ENCODE data around the gene C1QTNF2. TPM values are rescaled to one million over a fixed set of nuclear protein-coding genes. Genes with fewer than 3 reads are reported as not detected.

The C1QTNF2 gene
- total and polyA plus RNA-seq, 2 of the 13 experiments (the other 11 are each of a cell fraction or from before 2014, with no cell fraction given) = not detected

DNA sequence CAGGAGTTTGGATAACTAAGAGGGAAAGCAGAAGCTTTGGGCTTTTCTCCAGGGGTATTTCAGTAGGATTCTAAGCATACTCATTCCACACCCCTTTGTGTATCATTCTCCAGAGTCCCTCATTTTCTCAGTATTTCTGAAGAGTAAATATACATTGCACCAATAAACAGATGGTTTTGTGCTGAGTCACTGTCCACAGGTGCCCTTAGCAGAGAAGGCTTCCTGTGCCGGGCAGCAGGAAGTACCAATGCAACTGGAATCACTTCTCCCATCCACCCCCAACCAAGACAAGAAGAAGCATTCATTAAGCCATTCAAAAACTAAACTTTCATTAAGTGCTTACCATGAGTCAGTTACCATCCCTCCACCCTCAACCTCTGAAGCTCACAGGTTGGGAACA is 54.5 kb downstream of the C1QTNF2 start (continued):
- no peak for TF ChIP-seq SP4 (CRISPR knock-in tag; IDR thresholded peaks at IDR 0.05)
- peak; percentile 93 for TF ChIP-seq NFE2 (CRISPR knock-in tag; IDR thresholded peaks at IDR 0.05)
- no peak for TF ChIP-seq ZNF20 (CRISPR knock-in tag; IDR thresholded peaks at IDR 0.05)
- no peak for TF ChIP-seq NFRKB (IDR thresholded peaks at IDR 0.05)
- no peak for TF ChIP-seq FOXP1 (IDR thresholded peaks at IDR 0.05)
- TF ChIP-seq FOXP1 (CRISPR knock-in tag; IDR thresholded peaks at IDR 0.05) = peak; percentile 55
- TF ChIP-seq, protein P1, sequence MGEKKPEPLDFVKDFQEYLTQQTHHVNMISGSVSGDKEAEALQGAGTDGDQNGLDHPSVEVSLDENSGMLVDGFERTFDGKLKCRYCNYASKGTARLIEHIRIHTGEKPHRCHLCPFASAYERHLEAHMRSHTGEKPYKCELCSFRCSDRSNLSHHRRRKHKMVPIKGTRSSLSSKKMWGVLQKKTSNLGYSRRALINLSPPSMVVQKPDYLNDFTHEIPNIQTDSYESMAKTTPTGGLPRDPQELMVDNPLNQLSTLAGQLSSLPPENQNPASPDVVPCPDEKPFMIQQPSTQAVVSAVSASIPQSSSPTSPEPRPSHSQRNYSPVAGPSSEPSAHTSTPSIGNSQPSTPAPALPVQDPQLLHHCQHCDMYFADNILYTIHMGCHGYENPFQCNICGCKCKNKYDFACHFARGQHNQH (CRISPR knock-in tag; IDR thresholded peaks at IDR 0.05) = no peak
- TF ChIP-seq POLR2AphosphoS5 (IDR thresholded peaks at IDR 0.05; ENCODE audit: low read depth, low read length) = no peak
- TF ChIP-seq ZNF605 (CRISPR knock-in tag; IDR thresholded peaks at IDR 0.05) = no peak
- TF ChIP-seq ZNF331 (CRISPR knock-in tag; IDR thresholded peaks at IDR 0.05) = no peak; the same call in 1 of the 2 replicates
- no peak for TF ChIP-seq ZNF773 (CRISPR knock-in tag; IDR thresholded peaks at IDR 0.05; ENCODE audit: borderline replicate concordance)
- TF ChIP-seq THAP11 (CRISPR knock-in tag; IDR thresholded peaks at IDR 0.05) = peak; percentile 58
- no peak for TF ChIP-seq PAWR (CRISPR knock-in tag; IDR thresholded peaks at IDR 0.05; ENCODE audit: borderline replicate concordance)
- TF ChIP-seq, protein P2, sequence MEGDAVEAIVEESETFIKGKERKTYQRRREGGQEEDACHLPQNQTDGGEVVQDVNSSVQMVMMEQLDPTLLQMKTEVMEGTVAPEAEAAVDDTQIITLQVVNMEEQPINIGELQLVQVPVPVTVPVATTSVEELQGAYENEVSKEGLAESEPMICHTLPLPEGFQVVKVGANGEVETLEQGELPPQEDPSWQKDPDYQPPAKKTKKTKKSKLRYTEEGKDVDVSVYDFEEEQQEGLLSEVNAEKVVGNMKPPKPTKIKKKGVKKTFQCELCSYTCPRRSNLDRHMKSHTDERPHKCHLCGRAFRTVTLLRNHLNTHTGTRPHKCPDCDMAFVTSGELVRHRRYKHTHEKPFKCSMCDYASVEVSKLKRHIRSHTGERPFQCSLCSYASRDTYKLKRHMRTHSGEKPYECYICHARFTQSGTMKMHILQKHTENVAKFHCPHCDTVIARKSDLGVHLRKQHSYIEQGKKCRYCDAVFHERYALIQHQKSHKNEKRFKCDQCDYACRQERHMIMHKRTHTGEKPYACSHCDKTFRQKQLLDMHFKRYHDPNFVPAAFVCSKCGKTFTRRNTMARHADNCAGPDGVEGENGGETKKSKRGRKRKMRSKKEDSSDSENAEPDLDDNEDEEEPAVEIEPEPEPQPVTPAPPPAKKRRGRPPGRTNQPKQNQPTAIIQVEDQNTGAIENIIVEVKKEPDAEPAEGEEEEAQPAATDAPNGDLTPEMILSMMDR (CRISPR knock-in tag; IDR thresholded peaks at IDR 0.05) = no peak
- no peak for TF ChIP-seq ZBTB8A (CRISPR knock-in tag; IDR thresholded peaks at IDR 0.05; ENCODE audit: borderline replicate concordance, low read depth)
- no peak for TF ChIP-seq NFYC (CRISPR knock-in tag; IDR thresholded peaks at IDR 0.05)
- TF ChIP-seq ARNTL (CRISPR knock-in tag; IDR thresholded peaks at IDR 0.05) = no peak
- TF ChIP-seq HMG20A (CRISPR knock-in tag; IDR thresholded peaks at IDR 0.05; ENCODE audit: borderline replicate concordance) = peak; percentile 71
- peak; percentile 85 for TF ChIP-seq GATAD2A (CRISPR knock-in tag; IDR thresholded peaks at IDR 0.05)
- TF ChIP-seq U2AF2 (IDR thresholded peaks at IDR 0.05; ENCODE audit: low read depth, low read length) = no peak
- TF ChIP-seq, protein P3, sequence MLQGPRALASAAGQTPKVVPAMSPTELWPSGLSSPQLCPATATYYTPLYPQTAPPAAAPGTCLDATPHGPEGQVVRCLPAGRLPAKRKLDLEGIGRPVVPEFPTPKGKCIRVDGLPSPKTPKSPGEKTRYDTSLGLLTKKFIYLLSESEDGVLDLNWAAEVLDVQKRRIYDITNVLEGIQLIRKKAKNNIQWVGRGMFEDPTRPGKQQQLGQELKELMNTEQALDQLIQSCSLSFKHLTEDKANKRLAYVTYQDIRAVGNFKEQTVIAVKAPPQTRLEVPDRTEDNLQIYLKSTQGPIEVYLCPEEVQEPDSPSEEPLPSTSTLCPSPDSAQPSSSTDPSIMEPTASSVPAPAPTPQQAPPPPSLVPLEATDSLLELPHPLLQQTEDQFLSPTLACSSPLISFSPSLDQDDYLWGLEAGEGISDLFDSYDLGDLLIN (CRISPR knock-in tag; IDR thresholded peaks at IDR 0.05; ENCODE audit: borderline replicate concordance) = no peak
- no peak for TF ChIP-seq ZKSCAN5 (CRISPR knock-in tag; IDR thresholded peaks at IDR 0.05)
- TF ChIP-seq GLI4 (CRISPR knock-in tag; IDR thresholded peaks at IDR 0.05; ENCODE audit: borderline replicate concordance) = no peak
- TF ChIP-seq HOMEZ (CRISPR knock-in tag; IDR thresholded peaks at IDR 0.05; ENCODE audit: low read depth) = no peak
- TF ChIP-seq, protein P4, sequence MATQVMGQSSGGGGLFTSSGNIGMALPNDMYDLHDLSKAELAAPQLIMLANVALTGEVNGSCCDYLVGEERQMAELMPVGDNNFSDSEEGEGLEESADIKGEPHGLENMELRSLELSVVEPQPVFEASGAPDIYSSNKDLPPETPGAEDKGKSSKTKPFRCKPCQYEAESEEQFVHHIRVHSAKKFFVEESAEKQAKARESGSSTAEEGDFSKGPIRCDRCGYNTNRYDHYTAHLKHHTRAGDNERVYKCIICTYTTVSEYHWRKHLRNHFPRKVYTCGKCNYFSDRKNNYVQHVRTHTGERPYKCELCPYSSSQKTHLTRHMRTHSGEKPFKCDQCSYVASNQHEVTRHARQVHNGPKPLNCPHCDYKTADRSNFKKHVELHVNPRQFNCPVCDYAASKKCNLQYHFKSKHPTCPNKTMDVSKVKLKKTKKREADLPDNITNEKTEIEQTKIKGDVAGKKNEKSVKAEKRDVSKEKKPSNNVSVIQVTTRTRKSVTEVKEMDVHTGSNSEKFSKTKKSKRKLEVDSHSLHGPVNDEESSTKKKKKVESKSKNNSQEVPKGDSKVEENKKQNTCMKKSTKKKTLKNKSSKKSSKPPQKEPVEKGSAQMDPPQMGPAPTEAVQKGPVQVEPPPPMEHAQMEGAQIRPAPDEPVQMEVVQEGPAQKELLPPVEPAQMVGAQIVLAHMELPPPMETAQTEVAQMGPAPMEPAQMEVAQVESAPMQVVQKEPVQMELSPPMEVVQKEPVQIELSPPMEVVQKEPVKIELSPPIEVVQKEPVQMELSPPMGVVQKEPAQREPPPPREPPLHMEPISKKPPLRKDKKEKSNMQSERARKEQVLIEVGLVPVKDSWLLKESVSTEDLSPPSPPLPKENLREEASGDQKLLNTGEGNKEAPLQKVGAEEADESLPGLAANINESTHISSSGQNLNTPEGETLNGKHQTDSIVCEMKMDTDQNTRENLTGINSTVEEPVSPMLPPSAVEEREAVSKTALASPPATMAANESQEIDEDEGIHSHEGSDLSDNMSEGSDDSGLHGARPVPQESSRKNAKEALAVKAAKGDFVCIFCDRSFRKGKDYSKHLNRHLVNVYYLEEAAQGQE (IDR thresholded peaks at IDR 0.05; ENCODE audit: borderline replicate concordance in 1 of 2, low read depth in 1 of 2, low read length in 2 of 2) = no peak
